Ovary (tissue), 3 donors: Measurements from ENCODE around the gene CH25H.

Source experiments
- EP300 ChIP-seq: sonication (generic); formaldehyde crosslinking; IDR thresholded peaks from one replicate; pipeline ENCODE4 v1.6.1; 2017; ENCODE audit warnings: antibody characterized with exemption
- POLR2A ChIP-seq: fragments of 450-650 bp; IDR thresholded peaks from one replicate; pipeline ENCODE4 v1.6.1; 2017; ENCODE audit warnings: antibody characterized with exemption, mild to moderate bottlenecking, moderate library complexity
- TF ChIP-seq, protein P1 (sequence below), 3 donors: fragments of 450-650 bp in 2 of 3; fragments of 200-600 bp in 1 of 3; IDR thresholded peaks; one replicate each; pipeline versions ENCODE4 v1.5.1 to v1.8.0; 2016 to 2022; ENCODE audit warnings: antibody characterized with exemption in 3 of 3, mild to moderate bottlenecking in 1 of 3
- donor health status: DM: no; HTN: no; CAD: no.

DNA sequence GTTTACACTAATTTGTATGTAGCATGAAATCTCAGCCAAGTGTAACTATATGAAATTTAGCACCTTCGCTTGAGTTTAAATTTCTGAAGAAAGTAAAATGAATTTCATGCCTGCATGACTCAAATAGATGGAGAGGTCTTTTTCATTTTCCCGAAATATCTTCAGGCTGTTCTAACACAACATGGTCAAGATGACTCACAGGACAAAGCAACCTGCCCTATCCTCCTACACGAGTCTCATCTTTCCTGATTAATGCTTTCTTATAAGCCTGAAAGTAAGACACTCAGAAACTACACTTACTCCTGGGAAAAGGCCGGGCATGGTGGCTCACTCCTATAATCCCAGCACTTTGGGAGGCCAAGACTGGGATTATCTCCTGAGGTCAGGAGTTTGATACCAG lies 41.2 kb downstream of the CH25H start:
- TF ChIP-seq, protein P1, sequence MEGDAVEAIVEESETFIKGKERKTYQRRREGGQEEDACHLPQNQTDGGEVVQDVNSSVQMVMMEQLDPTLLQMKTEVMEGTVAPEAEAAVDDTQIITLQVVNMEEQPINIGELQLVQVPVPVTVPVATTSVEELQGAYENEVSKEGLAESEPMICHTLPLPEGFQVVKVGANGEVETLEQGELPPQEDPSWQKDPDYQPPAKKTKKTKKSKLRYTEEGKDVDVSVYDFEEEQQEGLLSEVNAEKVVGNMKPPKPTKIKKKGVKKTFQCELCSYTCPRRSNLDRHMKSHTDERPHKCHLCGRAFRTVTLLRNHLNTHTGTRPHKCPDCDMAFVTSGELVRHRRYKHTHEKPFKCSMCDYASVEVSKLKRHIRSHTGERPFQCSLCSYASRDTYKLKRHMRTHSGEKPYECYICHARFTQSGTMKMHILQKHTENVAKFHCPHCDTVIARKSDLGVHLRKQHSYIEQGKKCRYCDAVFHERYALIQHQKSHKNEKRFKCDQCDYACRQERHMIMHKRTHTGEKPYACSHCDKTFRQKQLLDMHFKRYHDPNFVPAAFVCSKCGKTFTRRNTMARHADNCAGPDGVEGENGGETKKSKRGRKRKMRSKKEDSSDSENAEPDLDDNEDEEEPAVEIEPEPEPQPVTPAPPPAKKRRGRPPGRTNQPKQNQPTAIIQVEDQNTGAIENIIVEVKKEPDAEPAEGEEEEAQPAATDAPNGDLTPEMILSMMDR (IDR thresholded peaks at IDR 0.05): no peak
- no peak for TF ChIP-seq EP300
- TF ChIP-seq POLR2A: no peak
